HUES6 (cell line): ENCODE data around the gene BTBD18.

ENCODE experiments used
- H3K27ac ChIP-seq: 2 replicates; pipeline ENCODE4 v1.7.0; 2013; ENCODE audit warnings: low read depth, mild to moderate bottlenecking, low read length, inconsistent platforms
- H3K27me3 ChIP-seq: 2 replicates; pipeline ENCODE4 v1.6.1; 2013; ENCODE audit warnings: low read length; ENCODE audit not compliant: control insufficient read depth, insufficient read depth
- H3K36me3 ChIP-seq: 2 replicates; pipeline ENCODE4 v1.6.1; 2013; ENCODE audit warnings: low read length; ENCODE audit not compliant: control insufficient read depth, insufficient read depth
- H3K4me1 ChIP-seq: 2 replicates; pipeline ENCODE4 v1.6.1; 2013; ENCODE audit warnings: low read length; ENCODE audit not compliant: control insufficient read depth, insufficient read depth
- H3K4me3 ChIP-seq: 2 replicates; pipeline ENCODE4 v1.5.1; 2013; ENCODE audit warnings: low read depth, low read length
- H3K9ac ChIP-seq: one replicate; pipeline ENCODE4 v1.6.1; 2013; ENCODE audit warnings: mild to moderate bottlenecking, low read length
- H3K9me3 ChIP-seq: 2 replicates; pipeline ENCODE4 v1.6.1; 2013; ENCODE audit warnings: low read depth, low read length; ENCODE audit not compliant: control insufficient read depth, insufficient read depth

BTBD18 gene

GRCh38 chr11:57751676-57752253 is at the start of gene BTBD18:
Gene BTBD18 (minus strand): TSS chr11:57751819. CDS start chr11:57751188, 631 bp downstream.
- no peak within 1 kb of the TSS for H3K9ac ChIP-seq
- H3K27ac ChIP-seq, result no peak within 1 kb of the TSS
- no peaks in the 10 kb centered on the region for H3K36me3 ChIP-seq
- H3K4me3 ChIP-seq, result no peak within 1 kb of the TSS
- H3K9me3 ChIP-seq, result no peaks in the 10 kb centered on the region
- H3K4me1 ChIP-seq, result peaks cover 6% of the 10 kb centered on the region; the same call in 1 of the 2 replicates
- H3K27me3 ChIP-seq, result no peaks in the 10 kb centered on the region

- no peak overlapping the region for H3K4me3 ChIP-seq
- H3K9me3 ChIP-seq, result no peaks in the 10 kb centered on the region
- H3K36me3 ChIP-seq, result peaks cover 75% of the 10 kb centered on the region
- no peak overlapping the region for H3K9ac ChIP-seq
- peaks cover 11% of the 10 kb centered on the region for H3K4me1 ChIP-seq
- no peaks in the 10 kb centered on the region for H3K27me3 ChIP-seq
- no peak overlapping the region for H3K27ac ChIP-seq
Observed at GRCh38 chr11:57801183-57801485, 49.5 kb upstream of the BTBD18 start.

- peaks cover 75% of the 10 kb centered on the region for H3K36me3 ChIP-seq
- peaks cover 11% of the 10 kb centered on the region for H3K4me1 ChIP-seq
- no peak overlapping the region for H3K9ac ChIP-seq
- no peak overlapping the region for H3K4me3 ChIP-seq
- no peaks in the 10 kb centered on the region for H3K27me3 ChIP-seq
- H3K9me3 ChIP-seq, result no peaks in the 10 kb centered on the region
- H3K27ac ChIP-seq, result no peak overlapping the region
Observed at GRCh38 chr11:57800444-57801182, 49.0 kb upstream of the BTBD18 start.

GRCh38 chr11:57798905-57799559 is 47.4 kb upstream of the BTBD18 start:
- Histone ChIP-seq H3K27me3 (no peaks in the 10 kb centered on the region), H3K4me1 (peaks cover 11% of the 10 kb centered on the region), H3K9ac (no peak overlapping the region), H3K9me3 (no peaks in the 10 kb centered on the region), H3K4me3 (no peak overlapping the region), H3K36me3 (peaks cover 75% of the 10 kb centered on the region), H3K27ac (0 out of 2 replicates have a peak overlapping the region, but pooled peaks have one; percentile 4)

- Histone ChIP-seq H3K27ac (peak overlapping the region; percentile 16; the same call in 1 of the 2 replicates), H3K27me3 (no peaks in the 10 kb centered on the region), H3K4me1 (peaks cover 18% of the 10 kb centered on the region), H3K36me3 (peaks cover 60% of the 10 kb centered on the region), H3K9ac (no peak overlapping the region), H3K4me3 (no peak overlapping the region), H3K9me3 (no peaks in the 10 kb centered on the region)
Observed at GRCh38 chr11:57793351-57794115, 41.9 kb upstream of the BTBD18 start.

- H3K9me3 ChIP-seq, result no peaks in the 10 kb centered on the region
- no peak overlapping the region for H3K4me3 ChIP-seq
- no peak overlapping the region for H3K9ac ChIP-seq
- H3K4me1 ChIP-seq, result peaks cover 24% of the 10 kb centered on the region
- H3K27me3 ChIP-seq, result no peaks in the 10 kb centered on the region
- H3K36me3 ChIP-seq, result peaks cover 55% of the 10 kb centered on the region
- H3K27ac ChIP-seq, result no peak overlapping the region
Observed at GRCh38 chr11:57792870-57793269, 41.3 kb upstream of the BTBD18 start.

GRCh38 chr11:57792060-57792541 is 40.5 kb upstream of the BTBD18 start:
- Histone ChIP-seq H3K36me3 (peaks cover 52% of the 10 kb centered on the region), H3K9me3 (no peaks in the 10 kb centered on the region), H3K4me3 (no peak overlapping the region), H3K27me3 (no peaks in the 10 kb centered on the region), H3K4me1 (peaks cover 32% of the 10 kb centered on the region), H3K27ac (no peak overlapping the region), H3K9ac (no peak overlapping the region)

GRCh38 chr11:57791321-57792059 is 39.9 kb upstream of the BTBD18 start:
- H3K27me3 ChIP-seq, result no peaks in the 10 kb centered on the region

GRCh38 chr11:57788703-57789088 is 37.1 kb upstream of the BTBD18 start:
- peaks cover 42% of the 10 kb centered on the region for H3K4me1 ChIP-seq
- no peaks in the 10 kb centered on the region for H3K27me3 ChIP-seq
- no peak overlapping the region for H3K4me3 ChIP-seq
- H3K9me3 ChIP-seq, result no peaks in the 10 kb centered on the region
- H3K9ac ChIP-seq, result no peak overlapping the region
- peaks cover 21% of the 10 kb centered on the region for H3K36me3 ChIP-seq
- no peak overlapping the region; the same call in 1 of the 2 replicates for H3K27ac ChIP-seq

More at GRCh38 chr11:57791321-57792059, 39.9 kb upstream of the BTBD18 start:
- H3K9ac ChIP-seq, result no peak overlapping the region
- H3K9me3 ChIP-seq, result no peaks in the 10 kb centered on the region
- peaks cover 48% of the 10 kb centered on the region for H3K36me3 ChIP-seq
- no peak overlapping the region for H3K27ac ChIP-seq
- H3K4me3 ChIP-seq, result no peak overlapping the region
- peaks cover 38% of the 10 kb centered on the region for H3K4me1 ChIP-seq

- peak overlapping the region; percentile 35 for H3K9ac ChIP-seq
- H3K27me3 ChIP-seq, result no peaks in the 10 kb centered on the region
- peak overlapping the region; percentile 56 for H3K27ac ChIP-seq
- peaks cover 42% of the 10 kb centered on the region for H3K4me1 ChIP-seq
- peaks cover 17% of the 10 kb centered on the region for H3K36me3 ChIP-seq
- no peaks in the 10 kb centered on the region for H3K9me3 ChIP-seq
- no peak overlapping the region for H3K4me3 ChIP-seq
Observed at GRCh38 chr11:57787920-57788702, 36.5 kb upstream of the BTBD18 start.
